ENCODE results near the gene INTS7. TPM values are rescaled to one million over a fixed set of nuclear protein-coding genes. Genes with fewer than 3 reads are reported as not detected.

Gene INTS7
- total and polyA plus RNA-seq, 12 donors = 6.3 to 24.5 (median 12.2) TPM

DNA sequence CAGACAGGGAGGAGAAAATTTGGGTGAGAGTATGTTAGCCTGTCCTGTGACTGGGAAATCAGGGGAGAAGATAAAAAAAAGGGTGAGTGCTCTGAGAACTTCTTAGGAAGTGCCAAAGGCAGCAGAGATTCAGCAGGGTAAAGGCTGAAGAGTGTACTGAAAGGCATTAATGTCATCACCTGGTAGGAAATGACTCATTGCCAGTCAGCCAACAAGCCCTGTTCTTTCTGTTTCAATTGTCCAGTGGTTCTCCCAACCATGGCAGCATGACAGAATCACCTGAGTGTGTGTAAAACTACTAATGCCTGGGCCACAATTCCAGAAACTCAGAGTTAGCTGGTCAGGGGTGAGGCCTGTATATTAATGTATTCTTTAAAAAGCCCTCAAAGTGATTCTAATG, 83.5 kb downstream of the INTS7 start:
- no peak for DNase-seq
- intact Hi-C loops (cut with DNase I) = no loop called here
- TF ChIP-seq, protein P1, sequence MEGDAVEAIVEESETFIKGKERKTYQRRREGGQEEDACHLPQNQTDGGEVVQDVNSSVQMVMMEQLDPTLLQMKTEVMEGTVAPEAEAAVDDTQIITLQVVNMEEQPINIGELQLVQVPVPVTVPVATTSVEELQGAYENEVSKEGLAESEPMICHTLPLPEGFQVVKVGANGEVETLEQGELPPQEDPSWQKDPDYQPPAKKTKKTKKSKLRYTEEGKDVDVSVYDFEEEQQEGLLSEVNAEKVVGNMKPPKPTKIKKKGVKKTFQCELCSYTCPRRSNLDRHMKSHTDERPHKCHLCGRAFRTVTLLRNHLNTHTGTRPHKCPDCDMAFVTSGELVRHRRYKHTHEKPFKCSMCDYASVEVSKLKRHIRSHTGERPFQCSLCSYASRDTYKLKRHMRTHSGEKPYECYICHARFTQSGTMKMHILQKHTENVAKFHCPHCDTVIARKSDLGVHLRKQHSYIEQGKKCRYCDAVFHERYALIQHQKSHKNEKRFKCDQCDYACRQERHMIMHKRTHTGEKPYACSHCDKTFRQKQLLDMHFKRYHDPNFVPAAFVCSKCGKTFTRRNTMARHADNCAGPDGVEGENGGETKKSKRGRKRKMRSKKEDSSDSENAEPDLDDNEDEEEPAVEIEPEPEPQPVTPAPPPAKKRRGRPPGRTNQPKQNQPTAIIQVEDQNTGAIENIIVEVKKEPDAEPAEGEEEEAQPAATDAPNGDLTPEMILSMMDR (IDR thresholded peaks at IDR 0.05) = no peak
- no peak for TF ChIP-seq POLR2A (IDR thresholded peaks at IDR 0.05)
- Histone ChIP-seq H3K9me3 (replicated peaks in 1 of 3) (no peaks in the 10 kb centered on the region), H3K4me3 (no peak overlapping the region), H3K36me3 (replicated peaks in 1 of 2) (no peaks in the 10 kb centered on the region), H3K27me3 (no peaks in the 10 kb centered on the region), H3K4me1 (replicated peaks in 1 of 2) (no peaks in the 10 kb centered on the region), H3K27ac (no peak overlapping the region)

DNA sequence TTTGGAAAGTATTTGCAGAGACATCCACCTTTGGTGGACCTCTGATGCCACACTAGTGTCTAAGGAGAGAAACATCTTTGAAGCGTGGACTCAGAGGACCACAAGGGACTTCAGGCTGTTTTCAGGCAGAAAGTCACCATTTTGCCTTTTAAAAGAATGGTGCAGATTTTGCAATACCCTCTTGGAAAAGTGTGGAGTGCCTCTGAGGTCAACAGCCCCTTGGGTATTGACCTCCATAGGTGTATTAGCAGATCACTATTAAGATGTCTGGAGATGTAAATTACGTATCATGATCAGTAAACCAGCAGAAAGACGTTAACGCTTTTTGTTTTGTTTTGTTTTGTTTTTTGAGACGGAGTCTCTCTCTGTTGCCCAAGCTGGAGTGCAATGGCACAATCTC, 87.0 kb downstream of the INTS7 start:
- TF ChIP-seq, protein P1 (IDR thresholded peaks at IDR 0.05) = no peak
- TF ChIP-seq POLR2A (IDR thresholded peaks at IDR 0.05) = no peak
- intact Hi-C loops (cut with DNase I) = no loop called here

DNA sequence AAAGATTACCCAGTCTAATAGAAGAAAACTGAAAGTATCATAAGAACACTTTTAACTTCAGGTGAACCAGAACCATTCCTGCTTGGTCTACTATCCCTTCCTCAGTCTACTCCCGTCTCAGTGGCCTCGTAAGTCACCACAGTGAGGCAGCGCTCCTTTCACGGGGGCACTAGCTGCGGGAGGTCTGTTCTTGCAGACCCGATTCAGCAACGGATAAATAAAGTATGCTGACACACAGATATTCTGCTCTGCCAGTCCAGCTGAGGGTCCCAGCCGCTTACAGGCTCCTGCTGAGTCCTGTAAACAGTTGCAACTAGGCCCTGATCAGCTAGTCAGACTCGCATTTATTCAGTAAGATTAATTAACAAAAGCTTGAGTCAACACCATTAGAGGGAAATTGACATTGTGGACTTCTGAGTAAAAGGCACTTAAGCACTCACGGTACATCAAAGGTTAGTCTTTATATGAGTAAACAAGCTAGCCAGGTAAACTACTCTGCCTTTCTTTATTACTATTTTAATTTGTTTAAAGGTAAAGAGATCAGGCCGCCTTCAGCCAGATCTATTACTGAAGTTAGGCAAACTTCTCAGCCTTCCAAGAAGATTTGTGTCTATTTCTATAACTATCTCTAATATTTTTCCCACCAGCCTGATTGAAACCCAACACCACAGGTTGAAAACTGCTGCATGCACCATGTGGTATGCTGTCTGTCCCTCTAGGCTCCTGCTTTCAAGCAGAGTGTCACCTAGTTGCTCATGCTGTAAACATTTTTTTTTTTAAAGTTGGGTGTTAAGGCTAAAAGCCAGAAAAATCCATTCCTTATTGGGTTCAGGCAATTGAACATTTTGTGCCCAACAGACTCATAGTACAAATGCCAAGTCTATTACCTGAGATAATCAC, 87.7 kb downstream of the INTS7 start:
- no peak overlapping the region for H3K4me3 ChIP-seq
- no peak overlapping the region for H3K27ac ChIP-seq
- intact Hi-C loops (cut with DNase I) = no loop called here
- WGBS, 4 donors = 82 to 88% (median 85%) methylated on average over 11 of the region's 11 CpGs
- DNase-seq = no peak
- no peaks in the 10 kb centered on the region for H3K4me1 ChIP-seq (replicated peaks in 1 of 2)
- H3K36me3 ChIP-seq (replicated peaks in 1 of 2) = no peaks in the 10 kb centered on the region
- no peaks in the 10 kb centered on the region for H3K9me3 ChIP-seq (replicated peaks in 1 of 3)
- TF ChIP-seq POLR2A (IDR thresholded peaks at IDR 0.05) = no peak
- TF ChIP-seq, protein P1 (IDR thresholded peaks at IDR 0.05) = no peak
- no peaks in the 10 kb centered on the region for H3K27me3 ChIP-seq

More for the DNA sequence above, 87.0 kb downstream of the INTS7 start:
- Histone ChIP-seq H3K27ac (no peak overlapping the region), H3K4me1 (replicated peaks in 1 of 2) (no peaks in the 10 kb centered on the region), H3K4me3 (no peak overlapping the region), H3K9me3 (replicated peaks in 1 of 3) (no peaks in the 10 kb centered on the region), H3K27me3 (no peaks in the 10 kb centered on the region), H3K36me3 (replicated peaks in 1 of 2) (no peaks in the 10 kb centered on the region)
- no peak for DNase-seq
- WGBS, 4 donors = 96 to 99% (median 97%) methylated on average over 5 of the region's 5 CpGs

DNA sequence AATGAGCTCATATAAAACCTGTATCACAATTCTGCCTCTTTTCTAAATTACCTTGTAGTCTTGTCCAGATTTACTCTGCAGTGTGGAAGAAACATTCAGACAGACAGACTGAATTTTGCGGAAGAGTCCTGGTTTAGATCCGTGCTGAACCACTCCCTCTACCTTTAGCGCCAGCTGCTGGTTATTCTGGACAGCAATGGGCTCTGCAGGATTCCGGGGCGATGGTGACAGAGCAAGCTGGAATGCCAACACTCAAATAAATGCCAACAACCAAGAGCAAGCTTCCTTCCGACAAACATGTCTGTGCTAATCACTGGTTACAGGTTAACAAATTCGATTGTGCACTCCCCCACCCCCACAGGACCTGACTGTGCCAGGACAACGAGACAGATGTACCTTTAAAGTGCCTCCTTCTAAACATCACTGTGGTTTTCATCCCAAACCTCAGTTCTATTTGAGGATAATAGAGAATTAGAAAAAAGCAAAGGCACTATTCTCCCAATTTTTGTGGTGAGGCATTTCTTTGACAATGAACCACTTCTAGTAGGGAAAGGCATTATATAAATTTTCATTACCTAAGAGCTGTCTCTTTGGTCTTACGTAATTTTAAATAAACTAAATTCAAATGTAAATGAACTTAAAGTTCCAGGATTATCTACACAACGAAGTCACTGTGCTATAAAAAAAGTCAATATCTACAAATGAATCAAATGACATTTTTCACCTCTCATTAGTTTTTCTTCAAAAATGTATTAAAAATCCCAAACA, 90.4 kb downstream of the INTS7 start:
- WGBS, 4 donors = 66 to 74% (median 71%) methylated on average over 10 of the region's 10 CpGs
- intact Hi-C loops (cut with DNase I) = no loop called here

More for the DNA sequence above, 90.4 kb downstream of the INTS7 start:
- TF ChIP-seq, protein P1 (IDR thresholded peaks at IDR 0.05) = peak; percentile 19 to 60 (median 56)
- no peak for TF ChIP-seq POLR2A (IDR thresholded peaks at IDR 0.05)
- H3K27ac ChIP-seq = no peak overlapping the region
- peak; percentile 44 to 75 (median 70) for DNase-seq
- no peaks in the 10 kb centered on the region for H3K4me1 ChIP-seq (replicated peaks in 1 of 2)
- no peak overlapping the region for H3K4me3 ChIP-seq
- no peaks in the 10 kb centered on the region for H3K9me3 ChIP-seq (replicated peaks in 1 of 3)
- no peaks in the 10 kb centered on the region for H3K36me3 ChIP-seq (replicated peaks in 1 of 2)
- H3K27me3 ChIP-seq = no peaks in the 10 kb centered on the region

Measured in adrenal gland (tissue), 12 donors.